ENCODE data around the gene GSK3B. TPM values are rescaled to one million over a fixed set of nuclear protein-coding genes. Genes with fewer than 3 reads are reported as not detected.

GSK3B gene
- total and polyA plus RNA-seq, 10 of the 15 experiments (the other 5 are each of a cell fraction or from before 2014, with no cell fraction given): 8.5 to 49.8 (median 25.5) TPM

DNA sequence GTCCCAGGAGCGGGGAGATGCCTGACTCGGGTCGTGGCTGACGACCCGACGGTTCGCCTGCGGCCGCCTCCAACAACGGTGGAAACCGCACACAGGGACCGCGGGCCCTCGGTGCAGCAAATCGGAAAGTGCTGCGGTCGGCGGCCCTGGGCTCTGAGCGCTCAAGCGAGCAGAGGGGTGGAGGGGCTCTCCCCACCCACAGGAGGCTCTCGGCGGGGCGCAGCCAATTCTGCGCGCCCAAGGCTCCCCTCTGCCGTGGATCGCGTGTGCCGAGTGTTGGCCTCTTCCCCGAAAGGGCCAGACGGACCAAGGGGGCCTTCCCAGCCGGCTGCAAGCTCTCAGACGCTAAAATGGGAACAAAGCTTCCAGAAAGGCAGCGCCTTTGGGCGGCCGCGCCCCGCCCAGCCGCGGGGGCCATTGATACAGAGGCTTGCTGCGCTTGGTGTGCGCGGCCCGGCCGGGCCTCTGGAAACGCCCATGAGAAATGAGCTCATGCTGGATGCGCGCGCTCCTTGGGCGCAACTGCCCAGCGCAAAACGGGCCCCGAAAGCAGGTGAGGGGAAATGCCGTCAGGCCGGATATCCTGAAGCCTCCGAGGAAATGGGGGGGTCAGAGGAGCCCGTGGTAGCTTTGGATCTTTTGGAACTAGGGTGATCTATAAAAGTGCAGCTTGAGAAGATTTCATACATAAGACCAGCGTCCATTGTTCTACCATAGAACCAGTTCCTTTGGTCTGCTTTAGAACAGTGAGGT lies 1.2 kb upstream of the GSK3B start (continued):
- TF ChIP-seq, protein P1, sequence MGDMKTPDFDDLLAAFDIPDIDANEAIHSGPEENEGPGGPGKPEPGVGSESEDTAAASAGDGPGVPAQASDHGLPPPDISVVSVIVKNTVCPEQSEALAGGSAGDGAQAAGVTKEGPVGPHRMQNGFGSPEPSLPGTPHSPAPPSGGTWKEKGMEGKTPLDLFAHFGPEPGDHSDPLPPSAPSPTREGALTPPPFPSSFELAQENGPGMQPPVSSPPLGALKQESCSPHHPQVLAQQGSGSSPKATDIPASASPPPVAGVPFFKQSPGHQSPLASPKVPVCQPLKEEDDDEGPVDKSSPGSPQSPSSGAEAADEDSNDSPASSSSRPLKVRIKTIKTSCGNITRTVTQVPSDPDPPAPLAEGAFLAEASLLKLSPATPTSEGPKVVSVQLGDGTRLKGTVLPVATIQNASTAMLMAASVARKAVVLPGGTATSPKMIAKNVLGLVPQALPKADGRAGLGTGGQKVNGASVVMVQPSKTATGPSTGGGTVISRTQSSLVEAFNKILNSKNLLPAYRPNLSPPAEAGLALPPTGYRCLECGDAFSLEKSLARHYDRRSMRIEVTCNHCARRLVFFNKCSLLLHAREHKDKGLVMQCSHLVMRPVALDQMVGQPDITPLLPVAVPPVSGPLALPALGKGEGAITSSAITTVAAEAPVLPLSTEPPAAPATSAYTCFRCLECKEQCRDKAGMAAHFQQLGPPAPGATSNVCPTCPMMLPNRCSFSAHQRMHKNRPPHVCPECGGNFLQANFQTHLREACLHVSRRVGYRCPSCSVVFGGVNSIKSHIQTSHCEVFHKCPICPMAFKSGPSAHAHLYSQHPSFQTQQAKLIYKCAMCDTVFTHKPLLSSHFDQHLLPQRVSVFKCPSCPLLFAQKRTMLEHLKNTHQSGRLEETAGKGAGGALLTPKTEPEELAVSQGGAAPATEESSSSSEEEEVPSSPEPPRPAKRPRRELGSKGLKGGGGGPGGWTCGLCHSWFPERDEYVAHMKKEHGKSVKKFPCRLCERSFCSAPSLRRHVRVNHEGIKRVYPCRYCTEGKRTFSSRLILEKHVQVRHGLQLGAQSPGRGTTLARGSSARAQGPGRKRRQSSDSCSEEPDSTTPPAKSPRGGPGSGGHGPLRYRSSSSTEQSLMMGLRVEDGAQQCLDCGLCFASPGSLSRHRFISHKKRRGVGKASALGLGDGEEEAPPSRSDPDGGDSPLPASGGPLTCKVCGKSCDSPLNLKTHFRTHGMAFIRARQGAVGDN (IDR thresholded peaks at IDR 0.05): peak; percentile 63
- TF ChIP-seq SMC3 (IDR thresholded peaks at IDR 0.05; ENCODE audit: borderline replicate concordance, low read length) (no peak), BRCA1 (IDR thresholded peaks at IDR 0.05; ENCODE audit: low read depth, low read length) (no peak), KAT2A (conservative IDR thresholded peaks at IDR 0.05; ENCODE audit: control insufficient read depth, low read depth, low read length) (no peak), PML (IDR thresholded peaks at IDR 0.05; ENCODE audit: low read length) (peak; percentile 97), KLF5 (IDR thresholded peaks at IDR 0.05; ENCODE audit: partially characterized antibody) (peak; percentile 81), WRNIP1 (IDR thresholded peaks at IDR 0.05; ENCODE audit: borderline replicate concordance, low read depth, low read length) (no peak), ZNF217 (IDR thresholded peaks at IDR 0.05) (no peak), RBBP5 (conservative IDR thresholded peaks at IDR 0.05) (peak; percentile 80; the same call in 1 of the 2 replicates), JUND (IDR thresholded peaks at IDR 0.05; ENCODE audit: low read depth, low read length) (no peak), NBN (IDR thresholded peaks at IDR 0.05) (peak; percentile 95)
